Transverse colon (tissue), 4 donors: ENCODE measurements around the gene TNXB.

Experiments used
- POLR2A ChIP-seq: fragments of 450-650 bp; IDR thresholded peaks from one replicate; pipeline ENCODE4 v1.6.1; 2016; ENCODE audit warnings: antibody characterized with exemption, mild to moderate bottlenecking, moderate library complexity
- POLR2AphosphoS5 ChIP-seq, 3 donors: sonication (generic); formaldehyde crosslinking; IDR thresholded peaks; one replicate each; pipeline ENCODE4 v1.6.1; 2016; ENCODE audit warnings: antibody characterized with exemption in 3 of 3
- TF ChIP-seq, protein P1 (sequence below), 5 experiments: fragments of 200-600 bp in 3 of 5; fragments of 450-650 bp in 2 of 5; sonication (generic) in 3 of 5; IDR thresholded peaks; 1 replicate in 2 of 5; 2 replicates in 3 of 5; pipeline ENCODE4 v1.5.1; 2016 to 2017; ENCODE audit warnings: antibody characterized with exemption in 5 of 5, inconsistent platforms in 3 of 5, mild to moderate bottlenecking in 2 of 5, moderate library complexity in 1 of 5

- TF ChIP-seq, protein P1, sequence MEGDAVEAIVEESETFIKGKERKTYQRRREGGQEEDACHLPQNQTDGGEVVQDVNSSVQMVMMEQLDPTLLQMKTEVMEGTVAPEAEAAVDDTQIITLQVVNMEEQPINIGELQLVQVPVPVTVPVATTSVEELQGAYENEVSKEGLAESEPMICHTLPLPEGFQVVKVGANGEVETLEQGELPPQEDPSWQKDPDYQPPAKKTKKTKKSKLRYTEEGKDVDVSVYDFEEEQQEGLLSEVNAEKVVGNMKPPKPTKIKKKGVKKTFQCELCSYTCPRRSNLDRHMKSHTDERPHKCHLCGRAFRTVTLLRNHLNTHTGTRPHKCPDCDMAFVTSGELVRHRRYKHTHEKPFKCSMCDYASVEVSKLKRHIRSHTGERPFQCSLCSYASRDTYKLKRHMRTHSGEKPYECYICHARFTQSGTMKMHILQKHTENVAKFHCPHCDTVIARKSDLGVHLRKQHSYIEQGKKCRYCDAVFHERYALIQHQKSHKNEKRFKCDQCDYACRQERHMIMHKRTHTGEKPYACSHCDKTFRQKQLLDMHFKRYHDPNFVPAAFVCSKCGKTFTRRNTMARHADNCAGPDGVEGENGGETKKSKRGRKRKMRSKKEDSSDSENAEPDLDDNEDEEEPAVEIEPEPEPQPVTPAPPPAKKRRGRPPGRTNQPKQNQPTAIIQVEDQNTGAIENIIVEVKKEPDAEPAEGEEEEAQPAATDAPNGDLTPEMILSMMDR (IDR thresholded peaks at IDR 0.05): no peak
- TF ChIP-seq POLR2AphosphoS5 (IDR thresholded peaks at IDR 0.05): no peak
- TF ChIP-seq POLR2A: no peak
Observed at GRCh38 chr6:32158052-32158451, 48.9 kb upstream of the TNXB start.
